GM12878 (cell line): ENCODE measurements around the gene NELL1.

Experiments used
- BHLHE40 ChIP-seq, 2 experiments: fragments of 450-650 bp in 1 of 2; IDR thresholded peaks; 2 replicates each; pipeline ENCODE4 v1.6.1; 2011 to 2017; ENCODE audit warnings: low read depth in 2 of 2, borderline replicate concordance in 1 of 2, improper control_type of control experiment in 1 of 2, low read length in 1 of 2, mild to moderate bottlenecking in 1 of 2
- CEBPZ ChIP-seq: fragments of 150-350 bp; IDR thresholded peaks from 2 replicates; pipeline ENCODE4 v1.6.1; 2016; ENCODE audit warnings: low read depth, low read length
- EZH2 ChIP-seq: IDR thresholded peaks from 2 replicates; pipeline ENCODE4 v1.6.1; 2012; ENCODE audit warnings: low read depth, mild to moderate bottlenecking, control low read depth, inconsistent platforms, low read length, borderline replicate concordance; ENCODE audit not compliant: control insufficient read depth
- HDAC2 ChIP-seq: fragments of 200-600 bp; sonication (generic); IDR thresholded peaks from 2 replicates; pipeline ENCODE4 v1.6.1; 2017
- HDGF ChIP-seq: fragments of 450-650 bp; IDR thresholded peaks from 2 replicates; pipeline ENCODE4 v1.6.1; 2016; ENCODE audit warnings: antibody characterized with exemption
- MAX ChIP-seq: IDR thresholded peaks from 2 replicates; pipeline ENCODE4 v1.6.1; 2012; ENCODE audit warnings: low read depth, low read length, improper control_type of control experiment
- POLR2A ChIP-seq: IDR thresholded peaks from 2 replicates; pipeline ENCODE4 v1.6.1; 2011; ENCODE audit warnings: low read depth, mild to moderate bottlenecking, low read length
- SUZ12 ChIP-seq: fragments of 200-600 bp; sonication (generic); IDR thresholded peaks from one replicate; pipeline ENCODE4 v1.6.1; 2018; ENCODE audit warnings: antibody characterized with exemption, mild to moderate bottlenecking; ENCODE audit not compliant: unreplicated experiment
- TF ChIP-seq, protein P1 (sequence below), 3 experiments: IDR thresholded peaks in 2 of 3; conservative IDR thresholded peaks in 1 of 3; 2 replicates each; pipeline ENCODE4 v1.5.1; 2011; ENCODE audit warnings: low read depth in 3 of 3, low read length in 3 of 3, mild to moderate bottlenecking in 3 of 3, control low read depth in 2 of 3, moderate library complexity in 2 of 3, inconsistent platforms in 1 of 3, mixed read lengths in 1 of 3; ENCODE audit not compliant: control insufficient read depth in 2 of 3, insufficient read depth in 1 of 3; ENCODE audit errors: extremely low read depth in 1 of 3

DNA sequence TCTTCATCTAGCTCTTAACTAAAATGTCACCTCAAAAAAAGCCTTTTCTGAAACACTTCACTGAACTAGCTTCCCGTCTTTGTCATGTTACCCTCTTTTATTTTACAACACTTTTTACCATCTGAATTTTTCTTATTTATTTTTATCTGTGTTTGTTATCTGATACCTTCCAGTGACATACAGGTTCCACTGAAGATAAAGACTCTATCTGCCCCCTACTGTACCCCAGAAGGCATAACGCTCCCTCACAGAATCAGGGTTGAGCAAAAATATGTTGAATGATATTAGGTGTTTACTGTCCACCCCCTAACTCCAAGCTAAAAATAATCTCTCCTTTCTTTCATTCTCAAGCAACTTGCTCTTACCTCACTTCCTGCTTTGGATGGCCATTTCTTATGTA, 654.2 kb downstream of the NELL1 start:
- TF ChIP-seq, protein P1, sequence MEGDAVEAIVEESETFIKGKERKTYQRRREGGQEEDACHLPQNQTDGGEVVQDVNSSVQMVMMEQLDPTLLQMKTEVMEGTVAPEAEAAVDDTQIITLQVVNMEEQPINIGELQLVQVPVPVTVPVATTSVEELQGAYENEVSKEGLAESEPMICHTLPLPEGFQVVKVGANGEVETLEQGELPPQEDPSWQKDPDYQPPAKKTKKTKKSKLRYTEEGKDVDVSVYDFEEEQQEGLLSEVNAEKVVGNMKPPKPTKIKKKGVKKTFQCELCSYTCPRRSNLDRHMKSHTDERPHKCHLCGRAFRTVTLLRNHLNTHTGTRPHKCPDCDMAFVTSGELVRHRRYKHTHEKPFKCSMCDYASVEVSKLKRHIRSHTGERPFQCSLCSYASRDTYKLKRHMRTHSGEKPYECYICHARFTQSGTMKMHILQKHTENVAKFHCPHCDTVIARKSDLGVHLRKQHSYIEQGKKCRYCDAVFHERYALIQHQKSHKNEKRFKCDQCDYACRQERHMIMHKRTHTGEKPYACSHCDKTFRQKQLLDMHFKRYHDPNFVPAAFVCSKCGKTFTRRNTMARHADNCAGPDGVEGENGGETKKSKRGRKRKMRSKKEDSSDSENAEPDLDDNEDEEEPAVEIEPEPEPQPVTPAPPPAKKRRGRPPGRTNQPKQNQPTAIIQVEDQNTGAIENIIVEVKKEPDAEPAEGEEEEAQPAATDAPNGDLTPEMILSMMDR (IDR thresholded peaks at IDR 0.05 in 2 of 3, conservative IDR thresholded peaks at IDR 0.05 in 1 of 3; ENCODE audit: control insufficient read depth in 2 of 3, extremely low read depth in 1 of 3, insufficient read depth in 1 of 3, low read depth in 3 of 3, low read length in 3 of 3) = peak in 1 of 3 experiments; percentile 22; a peak in 1 of 6 replicates
- TF ChIP-seq POLR2A (no peak), HDGF (no peak), BHLHE40 (IDR thresholded peaks at IDR 0.05; ENCODE audit: borderline replicate concordance in 1 of 2, low read depth in 2 of 2, low read length in 1 of 2) (no peak), HDAC2 (no peak), CEBPZ (no peak), EZH2 (no peak), SUZ12 (no peak), MAX (no peak)
